Umbilical cord (tissue), 2 donors: ENCODE results near the gene FARS2. TPM values are rescaled to one million over a fixed set of nuclear protein-coding genes. Genes with fewer than 3 reads are reported as not detected.

ENCODE experiments used
- DNase-seq: peaks from one replicate; pipeline ENCODE4 v3.0.0-alpha.2; 2015; ENCODE audit warnings: low spot score
- total RNA-seq: library from RNA; depleted of rRNA; stranded (reverse); fragments of >200 nt; gene quantifications from one replicate; pipeline ENCODE4 v1.2.3, GENCODE V29; 2014; ENCODE audit warnings: low replicate concordance; ENCODE audit not compliant: insufficient read depth

Gene FARS2
- total RNA-seq, 1 donor from 2014 or later, result 13.5 TPM

- no peak for DNase-seq
Measured at GRCh38 chr6:5425267-5425666, 164.0 kb downstream of the FARS2 start.

GRCh38 chr6:5425797-5426196 is 164.5 kb downstream of the FARS2 start:
- no peak for DNase-seq

- no peak for DNase-seq
Measured at GRCh38 chr6:5427586-5427985, 166.3 kb downstream of the FARS2 start.

- no peak for DNase-seq
Measured at GRCh38 chr6:5433324-5433723, 172.0 kb downstream of the FARS2 start.

- no peak for DNase-seq
Measured at GRCh38 chr6:5435449-5435848, 174.1 kb downstream of the FARS2 start.

GRCh38 chr6:5438922-5439584 is 177.7 kb downstream of the FARS2 start:
- DNase-seq, result no peak

GRCh38 chr6:5439749-5440148 is 178.4 kb downstream of the FARS2 start:
- no peak for DNase-seq

- DNase-seq, result no peak
Measured at GRCh38 chr6:5442319-5442718, 181.0 kb downstream of the FARS2 start.

GRCh38 chr6:5442916-5443315 is 181.6 kb downstream of the FARS2 start:
- DNase-seq, result no peak

- DNase-seq, result no peak
Measured at GRCh38 chr6:5443491-5443890, 182.2 kb downstream of the FARS2 start.

- DNase-seq, result no peak
Measured at GRCh38 chr6:5446362-5447075, 185.2 kb downstream of the FARS2 start.

GRCh38 chr6:5447921-5448320 is 186.6 kb downstream of the FARS2 start:
- DNase-seq, result no peak

- DNase-seq, result no peak
Measured at GRCh38 chr6:5450073-5450472, 188.8 kb downstream of the FARS2 start.

GRCh38 chr6:5453546-5453945 is 192.2 kb downstream of the FARS2 start:
- DNase-seq, result no peak

GRCh38 chr6:5455142-5455541 is 193.8 kb downstream of the FARS2 start:
- no peak for DNase-seq

GRCh38 chr6:5457041-5457440 is 195.7 kb downstream of the FARS2 start:
- no peak for DNase-seq

- DNase-seq, result no peak
Measured at GRCh38 chr6:5457983-5458683, 196.8 kb downstream of the FARS2 start.

GRCh38 chr6:5459346-5459745 is 198.0 kb downstream of the FARS2 start:
- DNase-seq, result no peak

GRCh38 chr6:5461365-5461764 is 200.1 kb downstream of the FARS2 start:
- no peak for DNase-seq

GRCh38 chr6:5462856-5463255 is 201.5 kb downstream of the FARS2 start:
- DNase-seq, result no peak

GRCh38 chr6:5463690-5464089 is 202.4 kb downstream of the FARS2 start:
- no peak for DNase-seq

- no peak for DNase-seq
Measured at GRCh38 chr6:5464099-5464885, 203.0 kb downstream of the FARS2 start.
